ENCODE data around the gene HID1.
"Not testable (repeated sequence)": the region's sequence is repeated elsewhere in the genome, so short reads cannot be mapped to it uniquely, and the experiment has no call there.

Gene HID1

DNA sequence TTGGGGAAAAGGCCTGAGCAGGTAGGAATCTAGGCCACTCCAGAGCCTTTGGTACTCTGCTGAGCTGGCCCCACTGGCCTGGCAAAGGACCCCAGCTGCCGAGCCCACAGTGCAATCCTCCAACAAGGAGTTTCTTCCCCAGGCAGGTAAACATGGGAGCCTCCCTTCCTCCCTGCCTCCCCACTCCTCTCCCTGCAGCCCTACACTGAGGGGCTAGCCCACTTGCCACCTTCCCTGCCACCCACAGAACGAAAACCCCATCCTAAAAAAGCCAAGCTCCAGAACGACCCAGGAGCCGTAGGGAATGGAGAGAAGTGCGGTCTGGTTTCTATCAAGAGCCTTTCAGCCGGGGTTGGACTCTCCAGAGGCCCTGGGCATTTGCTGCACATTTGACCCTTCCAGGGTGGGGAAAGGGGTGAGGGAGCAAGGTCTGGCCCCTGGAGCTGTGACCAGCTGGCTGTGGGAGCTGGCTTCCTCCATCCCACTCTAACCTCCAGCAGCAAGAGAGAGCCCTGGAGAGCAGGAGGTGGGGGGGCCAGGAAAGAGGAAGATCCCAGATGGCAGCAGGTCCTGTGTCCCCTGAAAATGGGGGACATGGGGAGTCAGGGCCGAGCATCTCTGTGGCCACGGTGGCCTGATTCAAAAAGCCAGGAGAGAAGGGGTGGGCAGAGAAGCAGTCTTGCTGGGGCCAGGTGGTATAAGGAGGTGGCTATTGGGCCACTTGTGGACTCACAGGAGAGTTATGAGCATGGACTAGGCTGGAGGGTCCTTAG lies 1.3 kb downstream of the HID1 start:
- no peak for DNase-seq (ENCODE audit: low read depth, low spot score)

DNA sequence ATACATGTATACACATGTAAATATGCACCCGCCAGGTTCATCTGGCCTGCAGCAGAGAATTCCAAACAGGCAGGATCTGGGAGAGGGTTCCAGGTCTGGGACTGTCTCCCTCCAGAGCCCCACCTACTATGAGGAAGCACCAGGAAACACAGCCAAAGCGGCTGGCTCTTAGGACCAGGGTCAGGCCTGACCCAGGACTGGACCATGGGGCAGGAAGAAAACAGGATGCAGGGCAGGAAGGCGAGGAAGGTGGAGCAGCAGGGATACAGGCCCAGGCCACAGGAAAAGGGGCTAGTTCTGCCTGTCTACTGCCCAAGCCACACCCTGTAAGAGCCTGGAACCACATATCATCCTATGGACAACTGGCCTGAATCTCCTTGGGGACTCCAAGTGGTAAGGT lies 2.2 kb downstream of the HID1 start:
- no peak for DNase-seq (ENCODE audit: low read depth, low spot score)

DNA sequence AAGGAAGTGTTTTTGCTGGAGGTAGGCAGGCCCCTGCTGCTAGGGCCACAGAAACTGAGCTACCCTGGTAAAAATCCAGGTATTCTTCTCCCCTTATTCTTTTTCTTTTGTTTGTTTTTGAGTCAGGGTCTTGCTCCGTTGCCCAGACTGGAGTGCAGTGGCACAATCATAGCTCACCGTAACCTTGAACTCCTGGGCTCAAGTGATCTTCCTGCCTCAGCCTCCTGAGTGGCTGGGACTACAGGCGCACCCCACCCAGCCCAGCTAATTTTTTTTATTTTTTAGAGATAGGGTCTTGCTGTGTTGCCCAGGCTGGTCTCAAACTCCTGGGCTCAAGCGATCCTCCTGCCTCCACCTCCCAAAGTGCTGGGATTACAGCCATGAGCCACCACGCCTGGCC lies 3.1 kb downstream of the HID1 start:
- DNase-seq (ENCODE audit: low read depth, low spot score), result not testable (repeated sequence)

DNA sequence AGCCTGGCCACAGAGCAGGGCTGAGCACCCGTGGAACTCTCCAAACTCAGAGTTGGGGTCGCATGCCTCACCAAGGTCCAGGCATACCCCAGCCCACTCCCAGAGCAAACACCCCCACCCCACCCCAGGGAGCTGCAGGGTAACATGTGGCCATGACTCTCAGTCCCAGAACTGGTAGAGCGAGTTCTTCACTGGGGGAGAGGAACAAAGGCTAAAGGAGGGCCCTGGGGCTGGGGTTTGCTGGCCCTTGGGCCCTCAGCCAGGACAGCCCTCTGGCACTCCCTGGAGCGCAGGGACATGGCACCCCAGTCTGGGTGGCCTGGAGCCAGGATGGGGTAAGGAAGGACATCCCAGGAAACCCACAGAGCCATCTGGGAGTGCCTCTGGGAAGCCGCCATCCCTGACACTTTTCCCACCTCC lies 4.2 kb downstream of the HID1 start:
- DNase-seq (ENCODE audit: low read depth, low spot score), result no peak

DNA sequence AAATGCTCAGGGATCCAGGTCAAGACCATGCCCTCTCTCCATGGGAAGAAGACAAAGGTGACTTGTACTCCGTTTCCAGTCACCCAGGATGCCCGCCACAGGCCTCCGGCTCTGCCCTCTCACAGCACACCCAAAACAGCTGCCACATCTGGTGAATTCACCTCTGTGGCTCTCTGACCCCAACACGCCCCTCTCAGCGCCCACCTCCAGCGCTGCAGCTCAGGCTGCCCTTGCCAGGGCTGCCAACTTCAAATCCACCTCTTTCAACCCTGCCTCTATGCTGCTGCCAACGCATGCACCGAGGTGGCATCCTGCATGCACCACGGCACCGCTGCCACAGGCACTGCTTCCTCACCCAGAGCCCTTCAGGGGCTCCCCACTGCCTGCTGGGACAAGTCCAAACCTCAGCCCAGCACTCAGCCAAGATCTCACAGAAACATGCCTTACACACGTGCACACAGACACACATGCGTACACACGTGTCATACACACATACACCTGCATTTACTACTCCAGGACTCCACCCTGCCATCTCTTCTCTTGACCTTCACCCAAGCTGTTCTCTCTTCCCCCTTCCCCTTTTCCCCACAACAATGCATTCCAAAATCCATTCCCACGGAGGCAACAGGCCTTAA lies 7.5 kb downstream of the HID1 start:
- DNase-seq (ENCODE audit: low read depth, low spot score), result no peak

DNA sequence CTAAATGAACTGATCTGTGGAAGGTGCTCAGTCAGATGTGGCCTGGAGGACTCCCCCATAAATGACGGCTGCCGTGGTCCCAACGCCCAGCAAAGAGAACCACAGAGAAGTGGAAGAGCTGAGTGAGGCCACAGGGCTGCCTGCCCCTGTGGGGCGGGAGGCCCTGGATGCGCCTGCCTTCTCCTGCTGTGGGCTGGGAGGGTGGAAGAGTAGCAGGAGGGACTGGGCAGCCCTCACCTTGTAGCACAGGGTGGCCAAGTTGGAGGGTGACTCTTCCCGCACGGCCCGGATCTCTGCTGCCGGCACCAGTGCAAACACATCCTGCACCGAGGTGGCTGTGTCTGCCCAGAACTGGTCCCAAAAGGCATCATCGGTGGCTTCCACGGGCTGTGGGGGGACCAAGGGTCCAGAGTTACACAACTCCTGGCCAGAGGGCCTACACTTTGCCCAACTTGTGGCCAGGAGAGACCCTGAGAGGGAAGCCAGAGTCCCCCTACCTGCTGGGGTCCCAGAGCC lies 8.3 kb downstream of the HID1 start:
- no peak for DNase-seq (ENCODE audit: low read depth, low spot score)

DNA sequence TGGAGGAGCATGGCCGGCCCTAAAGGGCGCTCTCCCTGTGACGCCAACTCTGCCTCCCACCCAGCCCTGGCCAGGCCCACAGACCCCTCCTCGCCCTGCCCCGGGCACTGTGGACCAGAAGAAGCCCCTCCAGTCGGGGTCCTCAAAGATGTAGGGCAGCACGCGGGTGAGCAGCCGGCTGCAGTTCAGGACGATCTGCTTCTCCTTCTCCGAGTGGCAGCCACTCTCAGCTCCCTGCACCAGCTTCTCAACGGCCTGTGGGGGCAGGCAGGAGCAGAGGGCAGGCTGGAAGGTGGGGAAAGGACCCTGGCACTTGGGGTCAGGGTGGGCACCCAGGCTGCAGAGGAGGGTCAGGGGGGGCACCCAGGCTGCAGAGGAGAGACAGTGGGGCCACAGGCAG lies 8.9 kb downstream of the HID1 start:
- DNase-seq (ENCODE audit: low read depth, low spot score), result no peak

DNA sequence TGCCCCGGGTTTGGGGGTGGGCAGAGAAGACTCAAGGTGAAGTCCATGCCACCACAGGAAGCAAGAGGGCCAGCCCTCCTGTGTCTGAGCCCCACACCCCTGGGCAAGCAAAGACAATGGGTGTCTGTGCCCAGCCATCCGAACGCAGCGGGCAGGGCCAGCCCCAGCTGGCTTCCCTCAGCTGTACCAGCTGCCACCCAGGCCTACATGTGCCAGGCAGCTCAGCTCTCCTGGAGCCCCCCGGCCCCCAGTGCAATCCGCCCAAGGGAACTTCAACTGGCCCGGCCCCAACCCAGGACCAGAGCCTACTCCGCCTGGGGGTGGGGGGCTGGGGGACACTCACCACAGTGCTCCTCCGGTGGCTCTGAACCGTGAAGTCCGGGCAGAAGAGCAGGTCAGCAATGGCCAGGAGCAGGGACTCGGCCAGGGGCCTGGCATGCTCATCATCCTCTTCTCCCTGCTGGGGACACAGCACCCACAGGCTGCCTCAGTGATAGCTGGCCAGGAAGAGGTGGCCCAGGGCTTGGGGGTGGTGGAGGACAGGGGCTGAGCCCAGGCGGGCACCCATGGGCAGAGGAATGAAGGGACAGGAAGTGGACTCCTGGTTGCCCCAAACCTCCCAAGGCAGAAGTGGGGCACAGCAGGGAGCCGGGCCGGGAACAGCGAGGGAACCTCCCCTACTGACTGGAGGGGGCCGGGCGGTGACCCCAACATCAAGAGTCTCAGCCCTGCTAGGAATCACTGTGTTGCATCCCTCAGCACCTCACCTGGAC lies 9.8 kb downstream of the HID1 start:
- DNase-seq (ENCODE audit: low read depth, low spot score), result no peak

DNA sequence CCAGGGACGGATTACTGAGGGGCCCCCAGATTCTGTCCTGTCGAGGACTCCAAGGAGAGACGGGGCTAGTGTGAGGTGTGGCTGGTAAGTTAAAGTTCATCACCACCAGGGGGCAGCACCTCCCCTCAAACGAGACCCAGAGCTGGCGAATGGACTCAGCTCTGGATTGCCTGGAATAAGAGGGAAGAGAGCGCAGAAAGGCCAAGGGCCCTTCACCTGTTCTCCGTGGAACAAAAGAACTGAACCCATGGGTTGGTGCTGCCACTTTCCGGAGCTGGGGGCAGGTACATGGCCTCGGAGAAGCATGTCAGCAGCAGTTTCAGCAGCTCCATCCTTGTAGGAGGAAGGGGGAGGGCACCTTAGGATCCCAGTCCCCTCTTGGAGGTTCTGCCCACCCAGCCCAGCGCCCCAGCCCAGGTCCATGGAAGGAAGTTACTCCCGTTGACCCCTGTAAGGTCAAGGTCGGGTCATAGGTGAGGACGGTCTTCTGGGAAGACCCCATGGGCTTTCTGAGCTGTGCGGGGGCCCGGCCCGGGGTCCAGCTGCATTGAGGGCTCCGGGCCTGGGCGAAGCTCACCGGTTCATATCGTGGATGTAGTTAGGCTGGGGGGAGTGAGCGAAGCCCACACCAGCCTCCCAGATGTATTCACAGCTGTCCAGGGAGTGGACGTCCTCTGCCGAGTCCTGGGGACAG lies 10.8 kb downstream of the HID1 start:
- peak; percentile 93 for DNase-seq (ENCODE audit: low read depth, low spot score)

DNA sequence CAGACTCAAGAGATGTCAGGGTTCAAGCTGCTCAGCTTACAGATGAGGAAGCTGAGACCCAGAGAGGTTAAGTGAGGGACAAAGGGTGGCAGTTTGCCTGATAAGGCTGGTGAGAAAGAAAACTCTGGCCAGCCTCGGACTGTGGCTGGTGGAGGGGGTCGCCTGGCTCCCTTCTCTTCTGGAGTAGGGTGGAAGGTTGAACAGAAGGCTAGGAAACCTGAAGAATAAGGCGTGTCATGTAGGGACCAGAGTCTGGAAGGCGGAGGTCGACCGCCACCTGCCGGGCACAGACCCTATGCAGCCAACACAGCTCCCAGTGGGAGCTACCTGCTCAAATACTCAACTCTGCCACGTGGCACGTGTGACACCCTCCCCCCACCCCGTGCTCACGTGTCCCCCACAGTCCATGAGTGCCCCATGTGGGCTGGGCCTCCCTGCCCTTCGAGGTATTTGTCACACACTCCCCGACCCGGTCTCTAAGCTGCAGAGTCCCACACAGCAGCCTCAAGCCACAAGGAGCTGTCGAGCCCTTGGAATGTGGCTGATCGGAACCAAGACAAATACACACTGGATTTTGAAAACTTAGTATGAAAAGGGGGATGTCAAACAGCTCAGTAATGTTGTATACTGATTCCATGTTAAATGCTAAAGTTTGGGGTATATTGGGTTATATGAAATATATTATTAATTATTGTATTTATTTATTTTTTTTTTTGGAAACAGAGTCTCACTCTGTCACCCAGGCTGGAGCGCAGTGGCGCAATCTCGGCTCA lies 11.8 kb downstream of the HID1 start:
- DNase-seq (ENCODE audit: low read depth, low spot score), result peak; percentile 48

DNA sequence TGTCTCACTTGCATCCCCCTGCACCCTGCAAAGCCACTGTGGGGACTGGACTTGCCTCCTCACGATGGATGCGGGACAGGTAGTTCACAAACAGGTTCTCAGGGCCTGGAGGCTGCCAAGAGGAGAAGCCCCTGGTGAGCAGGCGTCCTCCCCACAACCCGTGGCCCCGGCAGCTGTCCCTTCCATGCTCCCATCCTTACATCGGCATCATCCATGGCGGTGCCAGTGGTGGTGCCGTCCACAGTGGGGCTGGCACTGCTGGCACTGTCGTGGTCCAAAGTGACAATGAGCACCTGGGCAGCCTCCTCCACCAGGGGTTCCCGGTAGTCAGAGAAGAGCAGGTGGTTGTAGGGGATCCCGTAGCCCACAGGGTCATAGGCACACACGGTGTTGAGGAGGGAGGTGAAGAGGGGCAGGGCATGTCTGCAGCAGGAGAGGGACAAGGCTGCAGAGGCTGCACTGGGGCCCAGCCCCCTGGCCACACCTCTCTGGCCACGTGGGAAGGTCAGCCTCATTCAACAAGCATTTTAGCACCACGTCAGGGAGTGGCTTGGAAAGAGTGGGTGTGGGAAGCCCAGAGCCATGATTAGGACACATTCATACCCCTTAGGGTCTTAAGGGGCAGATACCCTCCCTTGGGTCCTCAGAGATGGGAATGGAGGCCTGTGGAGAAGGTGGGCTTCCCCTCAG lies 12.6 kb downstream of the HID1 start:
- DNase-seq (ENCODE audit: low read depth, low spot score), result peak; percentile 40

DNA sequence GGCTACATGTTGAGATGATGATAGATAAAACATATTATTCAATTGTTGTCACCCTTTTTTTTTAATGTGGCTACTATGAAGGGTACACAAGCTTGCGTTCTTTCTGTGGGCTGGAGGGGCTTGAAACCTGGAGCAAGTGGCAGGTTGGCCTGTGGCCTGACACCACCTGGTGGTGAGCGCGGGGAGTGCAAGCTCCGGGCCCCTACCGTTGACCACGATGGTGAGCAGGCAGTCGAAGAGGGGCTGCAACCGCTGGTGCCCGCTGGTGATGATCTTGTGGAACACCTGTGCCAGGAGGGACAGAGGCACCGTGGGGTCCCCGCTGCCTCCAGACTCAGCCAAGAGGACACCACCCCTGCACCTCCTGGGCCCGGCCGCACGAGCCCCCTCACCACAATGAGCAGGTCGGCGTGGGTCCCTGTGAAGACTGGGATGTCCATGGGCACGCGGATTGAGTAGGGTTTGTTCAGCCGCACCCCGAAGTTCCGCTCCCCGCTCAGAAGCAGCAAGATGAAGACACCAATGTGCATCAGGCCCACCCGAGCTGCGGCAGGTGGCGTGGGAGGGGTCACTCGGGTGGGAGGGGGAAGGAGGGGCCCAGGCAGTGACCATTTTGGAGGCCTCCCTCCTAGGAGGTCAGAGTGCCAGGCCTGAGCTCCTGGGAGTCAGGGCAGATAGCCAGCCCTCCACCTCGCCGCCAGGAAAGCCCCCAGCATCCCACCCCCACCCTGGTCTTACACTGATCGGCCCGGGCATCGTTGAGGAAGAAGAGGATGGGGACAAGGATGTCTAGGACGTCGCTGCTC lies 14.4 kb downstream of the HID1 start:
- DNase-seq (ENCODE audit: low read depth, low spot score), result peak; percentile 78

DNA sequence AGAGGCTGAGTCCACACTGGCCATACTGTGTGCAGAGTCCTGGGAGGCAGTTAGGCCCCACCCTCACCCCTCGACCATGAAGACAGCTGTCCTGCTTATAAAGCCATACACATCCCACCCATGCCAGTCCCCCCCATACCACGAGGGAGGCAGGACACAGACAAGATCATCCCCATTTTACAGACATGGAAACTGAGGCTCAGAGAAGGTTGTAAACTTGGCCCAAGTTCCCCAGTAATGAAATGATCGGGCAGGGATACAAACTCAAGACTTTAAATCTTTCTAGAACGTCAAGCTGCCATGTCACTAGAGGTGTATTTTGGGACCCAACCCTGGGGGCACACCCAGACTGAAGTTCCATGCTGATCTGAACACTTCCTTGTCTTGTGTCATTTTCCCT lies 16.5 kb downstream of the HID1 start:
- DNase-seq (ENCODE audit: low read depth, low spot score), result no peak

DNA sequence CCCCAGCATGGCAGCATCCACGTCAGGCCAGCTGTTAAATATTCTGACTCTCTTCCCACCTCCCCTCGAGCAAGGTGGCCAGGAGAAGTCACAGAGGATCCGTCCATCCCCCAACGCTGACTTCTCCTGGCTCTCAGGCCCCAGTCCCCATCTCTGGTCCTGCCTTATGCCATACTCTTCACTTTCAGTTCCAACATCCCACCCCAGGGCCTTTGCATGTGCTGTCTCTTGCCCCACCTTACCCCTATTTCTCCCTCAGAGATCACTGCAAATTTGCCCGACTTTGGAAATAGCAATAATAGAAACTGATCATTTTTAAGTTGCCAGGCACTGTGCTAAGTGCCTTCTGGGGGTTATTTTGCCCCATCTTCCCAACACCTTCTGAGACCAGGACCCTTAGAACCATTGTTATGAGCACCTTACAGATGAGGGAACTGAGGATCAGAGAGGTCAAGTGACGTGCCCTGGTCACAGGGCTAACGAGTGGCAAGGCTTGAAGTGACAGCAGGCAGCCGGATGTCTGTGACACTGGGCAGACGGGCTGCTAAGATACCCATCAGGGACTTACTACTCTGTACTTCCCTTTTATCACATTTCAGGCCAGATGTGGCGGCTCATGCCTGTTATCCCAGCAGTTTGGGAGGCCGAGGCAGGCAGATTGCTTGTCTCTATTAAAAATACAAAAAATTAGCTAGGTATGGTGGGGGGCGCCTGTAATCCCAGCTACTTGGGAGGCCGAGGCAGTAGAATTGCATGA lies 17.7 kb downstream of the HID1 start:
- DNase-seq (ENCODE audit: low read depth, low spot score), result no peak

DNA sequence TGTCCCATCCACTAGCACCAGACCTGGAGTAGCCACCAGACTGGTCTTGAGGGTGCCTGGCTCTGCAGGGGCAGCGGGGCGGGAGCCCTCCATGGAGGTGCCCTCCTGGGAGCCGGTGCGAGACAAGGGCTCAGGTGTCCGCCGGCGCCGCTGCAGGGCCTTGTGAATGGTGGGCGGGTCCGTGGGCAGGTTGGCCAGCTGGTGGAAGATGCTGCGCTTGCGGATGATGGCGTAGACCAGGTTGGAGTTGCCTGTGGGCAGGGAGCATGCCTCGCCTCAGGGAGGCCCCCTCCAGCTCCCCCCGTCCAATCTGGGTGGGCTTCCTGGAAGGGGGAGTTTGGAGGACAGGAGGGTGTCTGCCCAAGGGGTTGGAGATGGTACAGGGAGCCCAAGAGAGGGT lies 18.4 kb downstream of the HID1 start:
- DNase-seq (ENCODE audit: low read depth, low spot score), result no peak

DNA sequence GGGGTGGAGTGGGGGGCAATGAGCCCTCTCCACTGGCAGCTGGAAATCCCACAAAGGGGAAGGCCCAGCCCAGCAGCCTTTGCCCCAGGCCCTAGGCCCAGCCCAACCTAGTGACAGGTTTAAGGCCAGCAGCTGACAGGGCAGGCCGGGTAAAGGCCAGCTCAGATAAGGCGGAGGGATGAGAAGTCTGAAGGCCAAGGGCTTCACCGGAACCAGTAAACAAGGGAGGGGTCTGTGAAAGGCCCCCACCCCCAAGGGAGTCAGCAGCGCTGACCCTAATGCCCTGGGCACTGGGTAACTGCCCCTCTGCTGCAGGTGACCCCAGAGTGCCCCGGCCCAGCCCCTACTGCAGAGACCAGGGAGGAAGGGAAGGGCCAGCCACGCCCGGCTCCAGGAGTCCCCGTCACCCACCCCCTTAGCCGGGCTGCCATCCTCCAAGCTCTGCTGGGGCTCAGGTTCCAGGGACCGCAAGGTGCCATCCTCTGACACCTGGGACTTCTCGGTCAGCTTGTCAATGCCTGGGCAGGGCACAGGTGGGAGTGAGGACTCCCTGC lies 19.3 kb downstream of the HID1 start:
- no peak for DNase-seq (ENCODE audit: low read depth, low spot score)

DNA sequence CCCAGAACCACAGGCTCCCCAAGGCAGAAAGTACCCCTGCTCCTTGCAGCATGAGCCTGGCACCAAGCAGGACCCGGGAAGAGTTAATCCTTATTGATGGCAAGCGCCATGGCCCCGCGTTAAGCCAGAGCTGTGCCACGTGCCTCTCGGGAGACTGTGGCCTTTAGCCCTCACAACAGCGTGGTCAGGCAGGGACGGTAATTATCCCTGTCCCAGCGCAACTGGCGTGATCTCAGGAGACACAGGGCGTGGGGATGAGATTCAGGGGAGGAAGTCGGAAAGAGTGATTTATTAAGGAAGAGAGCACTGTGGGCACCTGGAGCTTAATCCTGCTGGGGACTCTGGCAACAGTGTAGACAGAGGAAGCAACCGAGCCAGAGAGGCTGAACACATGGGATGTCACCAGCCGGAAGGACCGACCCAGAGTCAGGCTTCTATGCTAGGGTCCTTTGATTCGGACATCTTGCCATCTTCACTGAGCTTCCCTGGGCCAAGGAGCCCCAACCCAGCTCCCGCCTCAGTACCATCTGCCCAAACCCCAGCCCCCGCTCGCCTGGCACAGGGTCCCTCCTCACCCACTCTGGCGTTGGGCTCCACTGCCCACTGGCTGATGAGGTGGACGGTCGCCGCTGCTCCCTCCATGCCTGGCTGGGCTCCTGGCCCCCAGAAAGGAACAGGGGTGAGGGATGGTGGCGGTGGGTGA lies 20.0 kb downstream of the HID1 start:
- DNase-seq (ENCODE audit: low read depth, low spot score), result no peak
